ENCODE data around the gene MRRF.

The MRRF gene

GRCh38 chr9:122248448-122248865 is 16.2 kb upstream of the MRRF start:
- DNase-seq (ENCODE audit: low read depth), result no peak
- no peak overlapping the region for H3K4me3 ChIP-seq (ENCODE audit: low read depth, low read length)
- no peak for TF ChIP-seq CTCF (IDR thresholded peaks at IDR 0.05; ENCODE audit: insufficient read depth, low read depth, low read length, missing control alignments)

- no peak overlapping the region for H3K4me3 ChIP-seq (ENCODE audit: low read depth, low read length)
- TF ChIP-seq CTCF (IDR thresholded peaks at IDR 0.05; ENCODE audit: insufficient read depth, low read depth, low read length, missing control alignments), result no peak
- DNase-seq (ENCODE audit: low read depth), result no peak
Measured at GRCh38 chr9:122251351-122251750, 13.3 kb upstream of the MRRF start.

- no peak overlapping the region for H3K4me3 ChIP-seq (ENCODE audit: low read depth, low read length)
- no peak for TF ChIP-seq CTCF (IDR thresholded peaks at IDR 0.05; ENCODE audit: insufficient read depth, low read depth, low read length, missing control alignments)
- DNase-seq (ENCODE audit: low read depth), result no peak
Measured at GRCh38 chr9:122252796-122253195, 11.9 kb upstream of the MRRF start.

GRCh38 chr9:122254761-122255160 is 9.9 kb upstream of the MRRF start:
- H3K4me3 ChIP-seq (ENCODE audit: low read depth, low read length), result no peak overlapping the region
- DNase-seq (ENCODE audit: low read depth), result no peak
- TF ChIP-seq CTCF (IDR thresholded peaks at IDR 0.05; ENCODE audit: insufficient read depth, low read depth, low read length, missing control alignments), result no peak

- no peak for DNase-seq (ENCODE audit: low read depth)
- H3K4me3 ChIP-seq (ENCODE audit: low read depth, low read length), result no peak overlapping the region
- no peak for TF ChIP-seq CTCF (IDR thresholded peaks at IDR 0.05; ENCODE audit: insufficient read depth, low read depth, low read length, missing control alignments)
Measured at GRCh38 chr9:122256206-122256605, 8.5 kb upstream of the MRRF start.

- TF ChIP-seq CTCF (IDR thresholded peaks at IDR 0.05; ENCODE audit: insufficient read depth, low read depth, low read length, missing control alignments), result no peak
- no peak for DNase-seq (ENCODE audit: low read depth)
- no peak overlapping the region for H3K4me3 ChIP-seq (ENCODE audit: low read depth, low read length)
Measured at GRCh38 chr9:122258886-122259415, 5.7 kb upstream of the MRRF start.

- no peak for TF ChIP-seq CTCF (IDR thresholded peaks at IDR 0.05; ENCODE audit: insufficient read depth, low read depth, low read length, missing control alignments)
- no peak overlapping the region for H3K4me3 ChIP-seq (ENCODE audit: low read depth, low read length)
- DNase-seq (ENCODE audit: low read depth), result no peak
Measured at GRCh38 chr9:122261469-122261881, 3.2 kb upstream of the MRRF start.
